Measurements from ENCODE around the gene ABCC1. TPM values are rescaled to one million over a fixed set of nuclear protein-coding genes. Genes with fewer than 3 reads are reported as not detected.
A peak's percentile ranks its signal among the peaks of the same experiment; 100 is the strongest.

Gene ABCC1
- total RNA-seq, 1 experiment from 2014 or later, result 56.4 TPM

DNA sequence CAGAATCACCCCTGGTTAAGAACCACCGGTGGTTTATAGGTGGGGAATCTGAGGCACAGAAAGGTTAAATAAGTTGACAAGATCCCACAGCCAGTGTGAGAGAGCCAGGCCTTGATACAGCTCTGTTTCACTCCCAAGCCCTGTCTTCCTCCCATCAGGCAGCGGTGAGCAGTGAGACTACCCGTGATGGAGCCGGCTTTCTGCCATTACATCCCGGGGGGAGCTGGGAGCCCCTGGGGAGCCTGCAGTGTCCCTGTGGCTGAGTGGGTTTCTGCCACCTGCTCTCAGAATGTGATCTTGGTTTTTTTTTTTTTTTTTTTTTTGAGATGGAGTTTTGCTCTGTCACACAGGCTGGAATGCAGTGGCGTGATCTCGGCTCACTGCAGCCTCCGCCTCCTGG is 66.4 kb downstream of the ABCC1 start:
- H3K79me1 ChIP-seq (ENCODE audit: insufficient read depth, low read depth, low read length, poor library complexity, severe bottlenecking), result peaks cover 3% of the 10 kb centered on the region
- no peaks in the 10 kb centered on the region for H4K20me1 ChIP-seq (ENCODE audit: control insufficient read depth, insufficient read depth, insufficient read length)
- no peak overlapping the region for H2BK120ac ChIP-seq (ENCODE audit: low read depth, low read length, poor library complexity, severe bottlenecking)
- H2BK5ac ChIP-seq (ENCODE audit: insufficient read length, low read length), result no peak overlapping the region
- Mint-ChIP-seq H3K9me3 (no peaks in the 10 kb centered on the region), H3K27me3 (ENCODE audit: low read depth) (no peaks in the 10 kb centered on the region), H3K27ac (0 out of 7 replicates have a peak overlapping the region, but pooled peaks of 1 of the 3 experiments have one; percentile 25), H3K36me3 (ENCODE audit: insufficient read depth in 1 of 3, low read depth in 3 of 3) (peaks cover 27 to 79% (median 65%) of the 10 kb centered on the region in 3 experiments), H3K4me3 (no peak overlapping the region), H3K4me1 (no peaks in the 10 kb centered on the region)
- no peaks in the 10 kb centered on the region for H3K27me3 ChIP-seq (ENCODE audit: insufficient read depth, low read length)
- H3K23me2 ChIP-seq (ENCODE audit: insufficient read length, low read depth, low read length, poor library complexity, severe bottlenecking), result no peaks in the 10 kb centered on the region
- no peak for DNase-seq
- H3K9me3 ChIP-seq (ENCODE audit: control insufficient read depth, low read depth, low read length), result no peaks in the 10 kb centered on the region
- no peaks in the 10 kb centered on the region for H3K4me1 ChIP-seq (ENCODE audit: insufficient read depth, low read length)
- no CpG with 5 or more reads among the region's 8 CpGs for WGBS (ENCODE audit: extremely low coverage, insufficient read length, low lambda C conversion rate)
- H3T11ph ChIP-seq (ENCODE audit: low read length), result no peak overlapping the region
- H3K14ac ChIP-seq (ENCODE audit: insufficient read depth, low read length), result no peak overlapping the region
- H3K4me2 ChIP-seq (ENCODE audit: insufficient read depth, insufficient read length, low read length), result no peak overlapping the region
- H2AK5ac ChIP-seq (ENCODE audit: insufficient read length, low read length), result no peak overlapping the region
- no peak overlapping the region for H2BK15ac ChIP-seq (ENCODE audit: low read depth, low read length)
- TF ChIP-seq, protein P1, sequence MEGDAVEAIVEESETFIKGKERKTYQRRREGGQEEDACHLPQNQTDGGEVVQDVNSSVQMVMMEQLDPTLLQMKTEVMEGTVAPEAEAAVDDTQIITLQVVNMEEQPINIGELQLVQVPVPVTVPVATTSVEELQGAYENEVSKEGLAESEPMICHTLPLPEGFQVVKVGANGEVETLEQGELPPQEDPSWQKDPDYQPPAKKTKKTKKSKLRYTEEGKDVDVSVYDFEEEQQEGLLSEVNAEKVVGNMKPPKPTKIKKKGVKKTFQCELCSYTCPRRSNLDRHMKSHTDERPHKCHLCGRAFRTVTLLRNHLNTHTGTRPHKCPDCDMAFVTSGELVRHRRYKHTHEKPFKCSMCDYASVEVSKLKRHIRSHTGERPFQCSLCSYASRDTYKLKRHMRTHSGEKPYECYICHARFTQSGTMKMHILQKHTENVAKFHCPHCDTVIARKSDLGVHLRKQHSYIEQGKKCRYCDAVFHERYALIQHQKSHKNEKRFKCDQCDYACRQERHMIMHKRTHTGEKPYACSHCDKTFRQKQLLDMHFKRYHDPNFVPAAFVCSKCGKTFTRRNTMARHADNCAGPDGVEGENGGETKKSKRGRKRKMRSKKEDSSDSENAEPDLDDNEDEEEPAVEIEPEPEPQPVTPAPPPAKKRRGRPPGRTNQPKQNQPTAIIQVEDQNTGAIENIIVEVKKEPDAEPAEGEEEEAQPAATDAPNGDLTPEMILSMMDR (conservative IDR thresholded peaks at IDR 0.05), result no peak
- no peak overlapping the region for H3K23ac ChIP-seq (ENCODE audit: insufficient read length, low read depth, low read length)
- H3K27ac ChIP-seq (ENCODE audit: insufficient read length, low read depth, low read length), result no peak overlapping the region
- H3K18ac ChIP-seq (ENCODE audit: insufficient read length, low read depth, low read length), result no peak overlapping the region
- H3K4ac ChIP-seq (ENCODE audit: low read depth, low read length), result no peak overlapping the region
- H3K79me2 ChIP-seq (ENCODE audit: insufficient read depth, low read length), result no peaks in the 10 kb centered on the region
- H3K56ac ChIP-seq (ENCODE audit: insufficient read length, low read depth, low read length), result no peak overlapping the region
- H3K9ac ChIP-seq (ENCODE audit: extremely low read depth, insufficient read length, low read length), result no peak overlapping the region
- no peak overlapping the region for H2BK12ac ChIP-seq (ENCODE audit: insufficient read length, low read depth, low read length)
- no peak overlapping the region for H4K5ac ChIP-seq (ENCODE audit: insufficient read length, low read depth, low read length)
- H4K91ac ChIP-seq (ENCODE audit: insufficient read length, low read depth, low read length), result no peak overlapping the region
- H4K8ac ChIP-seq (replicated peaks; ENCODE audit: insufficient read length, low read depth, low read length), result no peak overlapping the region
- no peak overlapping the region for H2BK20ac ChIP-seq (ENCODE audit: low read depth, low read length, poor library complexity, severe bottlenecking)
- H2AFZ ChIP-seq (ENCODE audit: low read length), result no peak overlapping the region
